ENCODE results near the gene ARID1B. TPM values are rescaled to one million over a fixed set of nuclear protein-coding genes. Genes with fewer than 3 reads are reported as not detected.

Gene ARID1B
- total RNA-seq, 1 donor from 2014 or later = 101 TPM

DNA sequence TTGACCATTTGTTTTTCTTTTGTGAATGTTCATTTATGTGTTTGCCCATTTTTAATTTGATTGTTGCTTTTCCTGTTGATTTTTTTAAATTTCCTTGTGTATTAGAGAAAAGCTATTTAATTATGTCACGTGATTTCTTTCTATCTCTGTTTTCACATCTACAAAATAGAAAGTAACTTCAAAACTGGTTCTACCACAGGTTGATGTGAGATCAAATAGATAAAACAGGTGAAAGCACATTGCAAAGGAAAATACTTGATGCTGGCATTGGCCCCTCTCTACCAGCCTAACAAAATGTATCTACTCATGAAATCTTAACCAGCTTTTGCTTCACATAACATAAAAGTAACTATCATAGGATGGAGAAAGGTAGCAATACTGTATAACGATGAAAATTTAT is 416.9 kb downstream of the ARID1B start:
- no peaks in the 10 kb centered on the region for H3K27me3 Mint-ChIP-seq (ENCODE audit: low read depth)
- no peaks in the 10 kb centered on the region for H3K4me1 Mint-ChIP-seq
- peaks cover 24% of the 10 kb centered on the region for H3K36me3 Mint-ChIP-seq (ENCODE audit: low read depth)
- TF ChIP-seq, protein P1, sequence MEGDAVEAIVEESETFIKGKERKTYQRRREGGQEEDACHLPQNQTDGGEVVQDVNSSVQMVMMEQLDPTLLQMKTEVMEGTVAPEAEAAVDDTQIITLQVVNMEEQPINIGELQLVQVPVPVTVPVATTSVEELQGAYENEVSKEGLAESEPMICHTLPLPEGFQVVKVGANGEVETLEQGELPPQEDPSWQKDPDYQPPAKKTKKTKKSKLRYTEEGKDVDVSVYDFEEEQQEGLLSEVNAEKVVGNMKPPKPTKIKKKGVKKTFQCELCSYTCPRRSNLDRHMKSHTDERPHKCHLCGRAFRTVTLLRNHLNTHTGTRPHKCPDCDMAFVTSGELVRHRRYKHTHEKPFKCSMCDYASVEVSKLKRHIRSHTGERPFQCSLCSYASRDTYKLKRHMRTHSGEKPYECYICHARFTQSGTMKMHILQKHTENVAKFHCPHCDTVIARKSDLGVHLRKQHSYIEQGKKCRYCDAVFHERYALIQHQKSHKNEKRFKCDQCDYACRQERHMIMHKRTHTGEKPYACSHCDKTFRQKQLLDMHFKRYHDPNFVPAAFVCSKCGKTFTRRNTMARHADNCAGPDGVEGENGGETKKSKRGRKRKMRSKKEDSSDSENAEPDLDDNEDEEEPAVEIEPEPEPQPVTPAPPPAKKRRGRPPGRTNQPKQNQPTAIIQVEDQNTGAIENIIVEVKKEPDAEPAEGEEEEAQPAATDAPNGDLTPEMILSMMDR (conservative IDR thresholded peaks at IDR 0.05) = no peak
- no peaks in the 10 kb centered on the region for H3K9me3 Mint-ChIP-seq
- no peak for DNase-seq (ENCODE audit: low read depth, low spot score)
- no peak overlapping the region for H3K27ac Mint-ChIP-seq (ENCODE audit: unreplicated experiment)
- no peak overlapping the region for H3K4me3 Mint-ChIP-seq

- Mint-ChIP-seq H3K27ac (ENCODE audit: unreplicated experiment) (peak overlapping the region; percentile 71), H3K4me1 (no peaks in the 10 kb centered on the region), H3K27me3 (ENCODE audit: low read depth) (no peaks in the 10 kb centered on the region), H3K36me3 (ENCODE audit: low read depth) (peaks cover 22% of the 10 kb centered on the region), H3K4me3 (no peak overlapping the region), H3K9me3 (no peaks in the 10 kb centered on the region)
- no peak for DNase-seq (ENCODE audit: low read depth, low spot score)
- TF ChIP-seq, protein P1 (conservative IDR thresholded peaks at IDR 0.05) = no peak
Measured at GRCh38 chr6:157194643-157195042, 417.5 kb downstream of the ARID1B start.

DNA sequence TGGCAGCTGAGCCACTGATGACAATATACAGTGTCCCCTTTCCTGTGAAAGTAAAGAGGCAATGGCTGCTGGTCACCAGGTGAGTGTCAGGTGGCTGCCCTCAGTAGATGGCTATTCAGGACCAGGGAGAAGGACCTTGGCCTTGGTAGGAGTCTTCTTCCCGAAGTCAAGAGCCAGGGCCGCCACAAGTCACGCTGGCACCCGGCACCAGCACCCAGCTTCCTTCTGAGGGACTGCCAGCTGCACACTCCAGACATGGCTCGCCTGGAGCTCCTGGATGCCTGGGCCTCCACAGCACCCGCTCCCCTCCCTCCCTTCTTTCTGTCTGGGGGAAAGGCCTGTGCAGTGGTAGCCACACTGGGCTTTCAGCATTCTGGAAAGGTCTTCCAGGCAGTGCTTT is 419.2 kb downstream of the ARID1B start:
- H3K9me3 Mint-ChIP-seq = no peaks in the 10 kb centered on the region
- H3K36me3 Mint-ChIP-seq (ENCODE audit: low read depth) = peaks cover 11% of the 10 kb centered on the region
- H3K27ac Mint-ChIP-seq (ENCODE audit: unreplicated experiment) = no peak overlapping the region
- no peak overlapping the region for H3K4me3 Mint-ChIP-seq
- no peaks in the 10 kb centered on the region for H3K4me1 Mint-ChIP-seq
- TF ChIP-seq, protein P1 (conservative IDR thresholded peaks at IDR 0.05) = no peak
- no peak for DNase-seq (ENCODE audit: low read depth, low spot score)
- no peaks in the 10 kb centered on the region for H3K27me3 Mint-ChIP-seq (ENCODE audit: low read depth)

- Mint-ChIP-seq H3K9me3 (no peaks in the 10 kb centered on the region), H3K4me1 (no peaks in the 10 kb centered on the region), H3K27ac (ENCODE audit: unreplicated experiment) (no peak overlapping the region), H3K36me3 (ENCODE audit: low read depth) (peaks cover 10% of the 10 kb centered on the region), H3K4me3 (no peak overlapping the region), H3K27me3 (ENCODE audit: low read depth) (no peaks in the 10 kb centered on the region)
- TF ChIP-seq, protein P1 (conservative IDR thresholded peaks at IDR 0.05) = no peak
- DNase-seq (ENCODE audit: low read depth, low spot score) = no peak
Measured at GRCh38 chr6:157198425-157199279, 421.5 kb downstream of the ARID1B start.

DNA sequence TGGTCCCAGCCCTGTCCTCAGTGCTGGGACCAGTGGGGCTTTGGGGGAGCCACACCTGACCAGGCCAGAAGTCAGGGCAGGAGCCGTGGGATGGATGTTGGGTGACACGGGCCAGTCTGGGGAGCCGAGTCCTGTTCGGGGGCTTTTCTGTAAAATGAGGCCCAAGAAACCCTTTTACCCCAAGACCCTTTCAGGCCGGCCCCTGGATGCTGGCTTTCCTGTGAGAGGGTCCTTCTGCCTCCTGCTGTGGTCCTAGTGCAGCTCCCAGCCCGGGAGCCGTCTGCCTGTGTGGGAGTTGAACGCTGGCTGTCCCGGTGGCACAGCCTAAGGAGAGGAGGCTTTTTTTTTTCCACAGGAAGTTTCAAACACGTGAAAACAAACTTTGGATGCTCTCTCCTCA is 422.9 kb downstream of the ARID1B start:
- H3K36me3 Mint-ChIP-seq (ENCODE audit: low read depth) = peaks cover 15% of the 10 kb centered on the region
- DNase-seq (ENCODE audit: low read depth, low spot score) = no peak
- H3K4me1 Mint-ChIP-seq = no peaks in the 10 kb centered on the region
- TF ChIP-seq, protein P1 (conservative IDR thresholded peaks at IDR 0.05) = no peak
- no peaks in the 10 kb centered on the region for H3K27me3 Mint-ChIP-seq (ENCODE audit: low read depth)
- H3K27ac Mint-ChIP-seq (ENCODE audit: unreplicated experiment) = no peak overlapping the region
- H3K4me3 Mint-ChIP-seq = no peak overlapping the region
- H3K9me3 Mint-ChIP-seq = no peaks in the 10 kb centered on the region

Measured in neural crest cell (in vitro differentiated cells).